ENCODE results near the gene TMEM61.

Gene TMEM61

GRCh38 chr1:54986025-54986424, 5.6 kb downstream of the TMEM61 start:
- no peak for DNase-seq

- DNase-seq = no peak
Measured at GRCh38 chr1:54986533-54986932, 6.1 kb downstream of the TMEM61 start.

- no peak for DNase-seq
Measured at GRCh38 chr1:54987427-54987826, 7.0 kb downstream of the TMEM61 start.

GRCh38 chr1:54987919-54988705, 7.7 kb downstream of the TMEM61 start:
- DNase-seq = no peak

- no peak for DNase-seq
Measured at GRCh38 chr1:54988975-54989374, 8.5 kb downstream of the TMEM61 start.

GRCh38 chr1:54989473-54989872, 9.0 kb downstream of the TMEM61 start:
- no peak for DNase-seq

GRCh38 chr1:54989968-54990810, 9.8 kb downstream of the TMEM61 start:
- no peak for DNase-seq

GRCh38 chr1:54990916-54991315, 10.5 kb downstream of the TMEM61 start:
- no peak for DNase-seq

GRCh38 chr1:54991939-54992338, 11.5 kb downstream of the TMEM61 start:
- DNase-seq = no peak

GRCh38 chr1:54993140-54993539, 12.7 kb downstream of the TMEM61 start:
- DNase-seq = no peak

- no peak for DNase-seq
Measured at GRCh38 chr1:54994355-54994990, 14.0 kb downstream of the TMEM61 start.

GRCh38 chr1:54995013-54995760, 14.8 kb downstream of the TMEM61 start:
- DNase-seq = no peak

- DNase-seq = peak; percentile 35
Measured at GRCh38 chr1:54995835-54996234, 15.4 kb downstream of the TMEM61 start.

- DNase-seq = peak; percentile 91
Measured at GRCh38 chr1:54996359-54996868, 16.0 kb downstream of the TMEM61 start.

- no peak for DNase-seq
Measured at GRCh38 chr1:54996869-54997710, 16.7 kb downstream of the TMEM61 start.

- DNase-seq = no peak
Measured at GRCh38 chr1:54997711-54997986, 17.2 kb downstream of the TMEM61 start.

- DNase-seq = no peak
Measured at GRCh38 chr1:54998100-54998499, 17.7 kb downstream of the TMEM61 start.

GRCh38 chr1:54998677-54999076, 18.2 kb downstream of the TMEM61 start, which contains the start of gene BSND:
Gene BSND, plus strand, starts transcription at chr1:54998933. Its CDS starts 254 bp downstream, at chr1:54999187.
- no peak for DNase-seq

GRCh38 chr1:55000110-55001085, 20.0 kb downstream of the TMEM61 start:
- no peak for DNase-seq

- DNase-seq = no peak
Measured at GRCh38 chr1:55001311-55001710, 20.9 kb downstream of the TMEM61 start.

- no peak for DNase-seq
Measured at GRCh38 chr1:55002686-55003085, 22.3 kb downstream of the TMEM61 start.

Measured in activated CD4-positive, alpha-beta T cell treated with anti-CD3 and anti-CD28 coated beads for 48 hours (primary cell).